ENCODE measurements around the gene PXK.

GRCh38 chr3:58308728-58309127, 24.0 kb upstream of the PXK start:
- TF ChIP-seq POLR2AphosphoS5 (IDR thresholded peaks at IDR 0.05; ENCODE audit: borderline replicate concordance, low read depth, low read length): no peak
- no peak for TF ChIP-seq EZH2 (IDR thresholded peaks at IDR 0.05)
- no peak for TF ChIP-seq FOXP2 (optimal IDR thresholded peaks at IDR 0.05; ENCODE audit: control extremely low read depth, extremely low read length, insufficient read depth)

Data from SK-N-MC (cell line).